MM.1S (cell line): ENCODE results near the gene NAA10.

Experiments used
- DNase-seq: peaks from one replicate; pipeline ENCODE4 v3.0.0-alpha.2; 2015
- H2AFZ ChIP-seq: fragments of 300-600 bp; sonication (generic); 2 replicates; pipeline ENCODE4 v1.6.0; 2016; ENCODE audit warnings: antibody characterized with exemption, low read length
- H3F3A ChIP-seq: fragments of 300-600 bp; sonication (generic); 2 replicates; pipeline ENCODE4 v1.6.1; 2016; ENCODE audit warnings: mild to moderate bottlenecking, antibody characterized with exemption, low read length, moderate library complexity, mixed read lengths; ENCODE audit not compliant: insufficient read depth
- H3K27ac ChIP-seq: fragments of 300-600 bp; sonication (generic); 2 replicates; pipeline ENCODE4 v1.5.1; 2016; ENCODE audit warnings: mild to moderate bottlenecking, low read length
- H3K27me3 ChIP-seq: fragments of 300-600 bp; sonication (generic); replicated peaks from 2 replicates; pipeline ENCODE4 v1.6.0; 2016; ENCODE audit warnings: low read length; ENCODE audit not compliant: insufficient read depth
- H3K36me3 ChIP-seq: fragments of 300-600 bp; sonication (generic); replicated peaks from 2 replicates; pipeline ENCODE4 v1.6.1; 2016; ENCODE audit warnings: mild to moderate bottlenecking, low read length, mixed read lengths; ENCODE audit not compliant: insufficient read depth
- H3K4me1 ChIP-seq: fragments of 300-600 bp; sonication (generic); 2 replicates; pipeline ENCODE4 v1.6.1; 2016; ENCODE audit warnings: low read length, mixed read lengths
- H3K4me2 ChIP-seq: fragments of 300-600 bp; sonication (generic); 2 replicates; pipeline ENCODE4 v1.6.0; 2016; ENCODE audit warnings: low read depth, low read length
- H3K4me3 ChIP-seq: fragments of 300-600 bp; sonication (generic); 2 replicates; pipeline ENCODE4 v1.5.1; 2016; ENCODE audit warnings: low read length, mixed read lengths
- H3K79me2 ChIP-seq: fragments of 300-600 bp; sonication (generic); 2 replicates; pipeline ENCODE4 v1.6.1; 2016; ENCODE audit warnings: mixed run types, low read length, mixed read lengths
- H3K9ac ChIP-seq: fragments of 300-600 bp; sonication (generic); 2 replicates; pipeline ENCODE4 v1.6.1; 2016; ENCODE audit warnings: low read length, mixed read lengths
- H3K9me2 ChIP-seq: fragments of 300-600 bp; sonication (generic); replicated peaks from 2 replicates; pipeline ENCODE4 v1.6.1; 2016; ENCODE audit warnings: mild to moderate bottlenecking, low read length, mixed read lengths; ENCODE audit not compliant: insufficient read depth
- H3K9me3 ChIP-seq: fragments of 300-600 bp; sonication (generic); replicated peaks from 2 replicates; pipeline ENCODE4 v1.6.1; 2016; ENCODE audit warnings: mild to moderate bottlenecking, low read length, mixed read lengths; ENCODE audit not compliant: insufficient read depth
- H4K20me1 ChIP-seq: fragments of 300-600 bp; sonication (generic); 2 replicates; pipeline ENCODE4 v1.6.1; 2016; ENCODE audit warnings: mild to moderate bottlenecking, low read length, moderate library complexity, mixed read lengths; ENCODE audit not compliant: insufficient read depth
- EZH2 ChIP-seq: fragments of 300-600 bp; sonication (generic); optimal IDR thresholded peaks from 2 replicates; pipeline ENCODE3; 2017; ENCODE audit warnings: low read depth, mild to moderate bottlenecking, antibody characterized with exemption, low read length, mixed read lengths
- EZH2phosphoT487 ChIP-seq: fragments of 300-600 bp; sonication (generic); IDR thresholded peaks from 2 replicates; pipeline ENCODE4 v1.6.1; 2018; ENCODE audit warnings: antibody characterized with exemption, low read length
- TF ChIP-seq, protein P1 (sequence below): fragments of 300-600 bp; sonication (generic); IDR thresholded peaks from 2 replicates; pipeline ENCODE4 v1.5.1; 2016; ENCODE audit warnings: antibody characterized with exemption, low read length, mixed read lengths

The NAA10 gene

DNA sequence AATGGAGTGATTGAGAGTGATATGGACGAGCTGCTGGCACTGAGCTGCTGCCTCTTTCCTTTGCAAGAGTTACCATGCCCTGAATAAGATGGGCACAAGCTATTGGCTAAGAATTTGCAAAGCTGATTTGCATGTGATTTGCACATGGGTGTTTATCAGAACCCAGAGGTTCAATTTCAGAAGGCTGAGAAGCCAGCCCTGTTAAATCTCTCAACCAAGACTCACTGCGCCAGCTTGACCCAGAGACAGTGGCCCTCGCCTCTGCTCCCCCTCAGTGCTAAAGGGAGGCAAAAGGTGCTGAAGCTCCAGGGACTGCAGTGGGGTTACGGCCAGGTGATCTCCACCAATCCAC lies 9.5 kb downstream of the NAA10 start:
- Histone ChIP-seq H4K20me1 (no peaks in the 10 kb centered on the region), H3K9me3 (no peaks in the 10 kb centered on the region), H2AFZ (no peak overlapping the region), H3K9me2 (no peaks in the 10 kb centered on the region), H3K4me3 (peak overlapping the region; percentile 90), H3K9ac (peak overlapping the region; percentile 98), H3K27me3 (no peaks in the 10 kb centered on the region), H3F3A (peaks cover 38% of the 10 kb centered on the region), H3K4me2 (peak overlapping the region; percentile 85), H3K36me3 (no peaks in the 10 kb centered on the region), H3K27ac (peak overlapping the region; percentile 98), H3K4me1 (peaks cover 11% of the 10 kb centered on the region; the same call in 1 of the 2 replicates), H3K79me2 (peaks cover 43% of the 10 kb centered on the region)
- peak; percentile 81 for DNase-seq
- TF ChIP-seq, protein P1, sequence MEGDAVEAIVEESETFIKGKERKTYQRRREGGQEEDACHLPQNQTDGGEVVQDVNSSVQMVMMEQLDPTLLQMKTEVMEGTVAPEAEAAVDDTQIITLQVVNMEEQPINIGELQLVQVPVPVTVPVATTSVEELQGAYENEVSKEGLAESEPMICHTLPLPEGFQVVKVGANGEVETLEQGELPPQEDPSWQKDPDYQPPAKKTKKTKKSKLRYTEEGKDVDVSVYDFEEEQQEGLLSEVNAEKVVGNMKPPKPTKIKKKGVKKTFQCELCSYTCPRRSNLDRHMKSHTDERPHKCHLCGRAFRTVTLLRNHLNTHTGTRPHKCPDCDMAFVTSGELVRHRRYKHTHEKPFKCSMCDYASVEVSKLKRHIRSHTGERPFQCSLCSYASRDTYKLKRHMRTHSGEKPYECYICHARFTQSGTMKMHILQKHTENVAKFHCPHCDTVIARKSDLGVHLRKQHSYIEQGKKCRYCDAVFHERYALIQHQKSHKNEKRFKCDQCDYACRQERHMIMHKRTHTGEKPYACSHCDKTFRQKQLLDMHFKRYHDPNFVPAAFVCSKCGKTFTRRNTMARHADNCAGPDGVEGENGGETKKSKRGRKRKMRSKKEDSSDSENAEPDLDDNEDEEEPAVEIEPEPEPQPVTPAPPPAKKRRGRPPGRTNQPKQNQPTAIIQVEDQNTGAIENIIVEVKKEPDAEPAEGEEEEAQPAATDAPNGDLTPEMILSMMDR, result no peak
- TF ChIP-seq EZH2, result no peak
- no peak for TF ChIP-seq EZH2phosphoT487

DNA sequence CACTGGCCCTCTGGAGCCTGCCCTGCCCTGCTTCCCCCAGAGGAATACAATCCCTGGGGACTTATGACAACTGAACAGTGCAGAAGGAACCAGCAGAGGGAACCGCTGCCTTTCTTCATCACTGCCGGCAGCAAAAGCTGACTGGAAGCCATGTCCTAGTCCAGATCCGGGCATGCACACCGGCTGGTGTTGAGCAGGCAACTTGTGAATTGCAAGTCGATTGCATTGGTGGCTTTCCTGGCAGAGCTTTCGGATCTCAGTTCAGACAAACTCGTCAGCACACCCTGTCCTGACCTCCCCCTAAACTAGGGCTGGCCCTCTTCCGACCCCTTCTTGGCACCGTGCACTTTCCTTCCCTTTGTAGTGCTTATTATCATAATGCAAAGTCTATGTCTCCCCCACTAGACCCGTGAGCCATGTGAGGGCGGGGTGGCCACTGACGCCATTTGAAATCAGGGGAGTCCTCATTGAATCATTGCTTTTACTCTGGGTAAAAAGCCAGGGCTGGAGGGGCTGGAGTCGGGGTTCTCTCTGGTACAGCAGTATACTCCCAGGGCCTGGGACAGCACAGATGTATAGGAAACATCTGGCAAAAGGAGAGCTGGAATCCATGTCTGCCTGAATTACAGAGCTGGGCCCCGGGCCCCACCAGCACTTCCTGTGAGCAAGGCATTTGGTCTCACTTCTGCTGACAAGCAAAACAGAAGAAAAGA lies 10.5 kb downstream of the NAA10 start:
- no peak overlapping the region for H2AFZ ChIP-seq
- H3F3A ChIP-seq, result peaks cover 34% of the 10 kb centered on the region
- H3K9ac ChIP-seq, result peak overlapping the region; percentile 98
- H3K27me3 ChIP-seq, result no peaks in the 10 kb centered on the region
- H3K9me2 ChIP-seq, result no peaks in the 10 kb centered on the region
- peak overlapping the region; percentile 98 for H3K27ac ChIP-seq
- DNase-seq, result peak; percentile 42
- H3K4me2 ChIP-seq, result peak overlapping the region; percentile 85
- peaks cover 8% of the 10 kb centered on the region; the same call in 1 of the 2 replicates for H3K4me1 ChIP-seq
- H3K9me3 ChIP-seq, result no peaks in the 10 kb centered on the region
- H3K4me3 ChIP-seq, result peak overlapping the region; percentile 90
- no peaks in the 10 kb centered on the region for H3K36me3 ChIP-seq
- peaks cover 42% of the 10 kb centered on the region for H3K79me2 ChIP-seq
- TF ChIP-seq, protein P1, result peak; percentile 27
- TF ChIP-seq EZH2phosphoT487, result no peak
- no peak for TF ChIP-seq EZH2
- no peaks in the 10 kb centered on the region for H4K20me1 ChIP-seq

DNA sequence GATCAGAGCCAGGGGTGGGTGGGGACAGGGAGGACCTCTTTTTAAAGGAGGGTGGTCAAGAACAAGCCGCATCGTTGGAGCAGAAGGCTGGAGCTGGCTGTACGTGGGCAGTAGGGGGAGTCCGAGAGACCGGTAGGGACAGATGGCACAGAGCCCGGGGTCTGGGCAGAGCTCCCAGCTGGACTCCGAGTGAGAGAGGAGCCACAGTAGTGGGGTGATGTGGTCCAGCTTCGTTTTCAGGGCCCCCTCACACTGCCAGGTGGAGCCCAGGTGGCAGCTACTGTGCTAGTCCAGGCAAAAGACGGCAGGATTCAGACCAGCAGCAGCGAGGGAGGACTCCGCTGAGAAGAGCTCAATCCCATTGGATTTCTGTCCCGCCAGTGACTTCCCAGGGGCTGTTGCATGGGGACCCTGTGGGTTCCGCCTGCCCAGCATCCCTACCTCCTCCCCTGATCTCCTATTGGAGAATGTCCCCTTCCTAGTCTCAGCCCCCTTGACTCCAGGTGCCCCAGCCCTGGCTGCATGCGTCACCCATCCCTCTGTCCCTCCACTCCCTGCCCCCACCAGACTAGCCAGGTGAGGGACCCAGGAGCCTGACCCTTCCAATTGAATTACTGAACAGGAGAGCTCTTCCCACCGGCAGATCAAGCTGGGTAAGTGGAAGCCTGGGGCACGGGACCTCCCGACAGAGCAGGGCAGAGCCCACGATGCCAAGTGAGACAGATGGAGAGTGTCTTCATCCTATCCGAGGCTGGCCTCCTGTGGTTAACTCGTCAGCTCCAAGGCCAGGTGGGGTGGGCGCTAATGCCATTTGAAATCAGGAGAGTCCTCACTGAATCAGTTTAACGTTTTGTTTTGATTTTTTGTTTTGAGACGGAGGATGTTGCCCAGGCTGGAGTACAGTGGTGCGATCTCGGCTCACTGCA lies 11.6 kb downstream of the NAA10 start:
- Histone ChIP-seq H3K9ac (no peak overlapping the region), H3K36me3 (no peaks in the 10 kb centered on the region), H3K79me2 (peaks cover 42% of the 10 kb centered on the region), H4K20me1 (no peaks in the 10 kb centered on the region), H2AFZ (no peak overlapping the region), H3K4me3 (no peak overlapping the region), H3K27me3 (no peaks in the 10 kb centered on the region), H3K9me2 (no peaks in the 10 kb centered on the region), H3F3A (peaks cover 34% of the 10 kb centered on the region), H3K9me3 (no peaks in the 10 kb centered on the region), H3K4me1 (0 out of 2 replicates have a peak, but pooled peaks cover 4% of the 10 kb centered on the region), H3K27ac (no peak overlapping the region), H3K4me2 (no peak overlapping the region)
- no peak for DNase-seq
- TF ChIP-seq, protein P1, result no peak
- TF ChIP-seq EZH2 (no peak), EZH2phosphoT487 (no peak)
